AG04449 (cell line): ENCODE data around the gene PAPOLG.

ENCODE experiments used
- CTCF ChIA-PET: fragments of 350-600 bp; formaldehyde crosslinking; extraction: SDS; loops from one replicate; lab custom pipeline; 2021; ENCODE audit warnings: antibody characterized with exemption; lab: Yijun Ruan, JAX
- POLR2A ChIA-PET: fragments of 400-600, 350-600 bp; formaldehyde crosslinking; extraction: SDS; loops from one replicate; lab custom pipeline; 2020; ENCODE audit warnings: antibody characterized with exemption, inconsistent platforms; lab: Yijun Ruan, JAX
- DNase-seq: peaks from one replicate; pipeline ENCODE4 v3.0.0-alpha.2; 2010; ENCODE audit warnings: low read depth, low spot score
- H3K4me3 ChIP-seq: 2 replicates; pipeline ENCODE4 v1.5.1; 2011; ENCODE audit warnings: low read depth, mild to moderate bottlenecking, control low read depth, low read length
- TF ChIP-seq, protein P1 (sequence below): IDR thresholded peaks from one replicate; pipeline ENCODE4 v1.5.1; 2011; ENCODE audit warnings: mild to moderate bottlenecking, moderate library complexity, low read length, control low read depth, inconsistent platforms; ENCODE audit not compliant: insufficient read depth; ENCODE audit errors: missing control alignments

The PAPOLG gene

DNA sequence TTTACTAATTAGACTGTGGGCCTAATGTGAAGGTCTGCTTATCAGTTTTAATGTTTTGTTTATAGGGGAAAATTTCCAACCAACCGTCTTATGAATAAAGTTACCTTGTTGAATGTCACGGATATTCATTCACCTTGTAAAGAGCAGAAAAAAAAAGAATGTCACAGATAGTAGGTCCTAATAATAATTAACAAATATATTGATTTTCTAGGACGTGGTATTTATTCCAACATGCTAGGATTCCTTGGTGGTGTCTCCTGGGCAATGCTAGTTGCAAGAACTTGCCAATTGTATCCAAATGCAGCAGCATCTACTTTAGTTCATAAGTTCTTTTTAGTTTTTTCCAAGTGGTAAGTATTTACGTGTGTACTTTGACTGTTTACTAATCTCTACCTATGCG, 23.4 kb downstream of the PAPOLG start:
- ChIA-PET POLR2A (no interaction called here), CTCF (no interaction called here)
- DNase-seq: no peak
- no peak overlapping the region for H3K4me3 ChIP-seq
- TF ChIP-seq, protein P1, sequence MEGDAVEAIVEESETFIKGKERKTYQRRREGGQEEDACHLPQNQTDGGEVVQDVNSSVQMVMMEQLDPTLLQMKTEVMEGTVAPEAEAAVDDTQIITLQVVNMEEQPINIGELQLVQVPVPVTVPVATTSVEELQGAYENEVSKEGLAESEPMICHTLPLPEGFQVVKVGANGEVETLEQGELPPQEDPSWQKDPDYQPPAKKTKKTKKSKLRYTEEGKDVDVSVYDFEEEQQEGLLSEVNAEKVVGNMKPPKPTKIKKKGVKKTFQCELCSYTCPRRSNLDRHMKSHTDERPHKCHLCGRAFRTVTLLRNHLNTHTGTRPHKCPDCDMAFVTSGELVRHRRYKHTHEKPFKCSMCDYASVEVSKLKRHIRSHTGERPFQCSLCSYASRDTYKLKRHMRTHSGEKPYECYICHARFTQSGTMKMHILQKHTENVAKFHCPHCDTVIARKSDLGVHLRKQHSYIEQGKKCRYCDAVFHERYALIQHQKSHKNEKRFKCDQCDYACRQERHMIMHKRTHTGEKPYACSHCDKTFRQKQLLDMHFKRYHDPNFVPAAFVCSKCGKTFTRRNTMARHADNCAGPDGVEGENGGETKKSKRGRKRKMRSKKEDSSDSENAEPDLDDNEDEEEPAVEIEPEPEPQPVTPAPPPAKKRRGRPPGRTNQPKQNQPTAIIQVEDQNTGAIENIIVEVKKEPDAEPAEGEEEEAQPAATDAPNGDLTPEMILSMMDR: no peak

DNA sequence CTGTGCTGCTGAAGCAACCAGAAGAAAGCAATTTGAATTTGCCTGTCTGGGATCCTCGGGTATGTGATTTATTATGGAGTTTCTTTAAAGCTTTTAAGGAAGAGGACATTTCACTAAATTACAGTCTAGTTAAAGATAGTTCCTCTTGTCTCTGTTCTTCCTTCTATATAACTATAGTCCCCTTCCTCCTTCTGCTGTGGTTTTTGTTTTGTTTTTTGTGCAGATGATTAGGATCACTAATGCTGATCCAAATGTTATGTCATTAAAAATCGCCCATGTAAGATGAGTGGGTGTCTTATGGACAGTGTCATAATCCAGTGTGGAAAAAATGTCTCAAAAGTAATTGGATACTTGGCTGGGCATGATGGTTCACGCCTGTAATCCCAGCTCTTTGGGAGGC, 24.7 kb downstream of the PAPOLG start:
- TF ChIP-seq, protein P1: no peak
- no peak for DNase-seq
- ChIA-PET POLR2A (no interaction called here), CTCF (interaction anchor here (1.2 kb wide), 1 partner anchor 218 kb away, joined by 3 read pairs; no protein-coding TSS in a partner anchor)
- H3K4me3 ChIP-seq: no peak overlapping the region

DNA sequence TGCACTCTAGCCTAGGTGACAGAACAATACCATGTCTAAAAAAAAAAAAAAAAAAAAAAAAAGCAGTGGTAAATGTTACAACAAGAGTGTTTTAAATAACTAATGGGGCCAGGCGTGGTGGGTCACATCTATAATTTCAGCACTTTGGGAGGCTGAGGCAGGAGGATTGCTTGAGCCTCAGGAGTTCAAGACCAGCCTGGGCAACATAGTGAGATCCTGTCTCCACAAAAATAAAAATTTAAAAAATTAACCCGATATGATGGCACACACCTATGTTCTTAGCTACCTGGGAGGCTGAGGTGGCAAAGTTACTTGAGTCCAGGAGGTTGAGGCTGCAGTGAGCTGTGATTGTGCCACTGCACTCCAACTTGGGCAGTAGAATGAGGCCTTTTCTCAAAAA, 37.1 kb downstream of the PAPOLG start:
- ChIA-PET CTCF (interaction anchor here (1.4 to 4.9 kb wide), 5 partner anchors 9 to 207 kb away, joined by 3 to 91 read pairs (median 5); no protein-coding TSS in a partner anchor), POLR2A (no interaction called here)
- no peak for DNase-seq
- no peak overlapping the region for H3K4me3 ChIP-seq
- TF ChIP-seq, protein P1: no peak

DNA sequence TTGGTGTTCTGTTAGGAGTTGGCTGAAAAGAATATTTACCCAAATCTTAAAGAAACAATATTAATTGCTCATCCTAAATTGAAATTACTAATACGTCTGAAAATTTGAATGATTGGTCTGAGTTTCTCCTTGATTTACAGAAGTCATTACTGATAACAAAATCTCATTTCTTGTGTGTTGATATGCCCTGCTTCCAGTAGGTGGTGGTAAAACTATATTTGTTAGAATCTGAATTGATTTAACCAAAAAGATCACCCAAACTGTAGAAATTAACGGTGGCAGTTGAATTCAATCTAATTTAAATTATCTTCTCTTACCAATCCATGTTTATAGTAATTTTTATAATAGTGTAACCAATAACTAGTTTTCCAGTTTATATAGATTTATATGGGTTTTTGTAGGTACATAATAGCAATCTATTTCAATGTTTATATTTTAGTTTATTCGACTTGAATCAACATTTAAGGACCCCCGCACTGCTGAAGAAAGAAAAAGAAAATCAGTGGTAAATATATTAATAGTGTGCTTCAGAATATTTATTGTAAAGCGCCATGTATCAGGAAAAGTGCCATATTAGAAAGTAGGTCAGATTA, 38.3 kb downstream of the PAPOLG start:
- CTCF ChIA-PET: interaction anchor here (1.0 to 4.9 kb wide), 6 partner anchors 10 to 210 kb away, joined by 3 to 91 read pairs (median 4); no protein-coding TSS in a partner anchor
- POLR2A ChIA-PET: no interaction called here

DNA sequence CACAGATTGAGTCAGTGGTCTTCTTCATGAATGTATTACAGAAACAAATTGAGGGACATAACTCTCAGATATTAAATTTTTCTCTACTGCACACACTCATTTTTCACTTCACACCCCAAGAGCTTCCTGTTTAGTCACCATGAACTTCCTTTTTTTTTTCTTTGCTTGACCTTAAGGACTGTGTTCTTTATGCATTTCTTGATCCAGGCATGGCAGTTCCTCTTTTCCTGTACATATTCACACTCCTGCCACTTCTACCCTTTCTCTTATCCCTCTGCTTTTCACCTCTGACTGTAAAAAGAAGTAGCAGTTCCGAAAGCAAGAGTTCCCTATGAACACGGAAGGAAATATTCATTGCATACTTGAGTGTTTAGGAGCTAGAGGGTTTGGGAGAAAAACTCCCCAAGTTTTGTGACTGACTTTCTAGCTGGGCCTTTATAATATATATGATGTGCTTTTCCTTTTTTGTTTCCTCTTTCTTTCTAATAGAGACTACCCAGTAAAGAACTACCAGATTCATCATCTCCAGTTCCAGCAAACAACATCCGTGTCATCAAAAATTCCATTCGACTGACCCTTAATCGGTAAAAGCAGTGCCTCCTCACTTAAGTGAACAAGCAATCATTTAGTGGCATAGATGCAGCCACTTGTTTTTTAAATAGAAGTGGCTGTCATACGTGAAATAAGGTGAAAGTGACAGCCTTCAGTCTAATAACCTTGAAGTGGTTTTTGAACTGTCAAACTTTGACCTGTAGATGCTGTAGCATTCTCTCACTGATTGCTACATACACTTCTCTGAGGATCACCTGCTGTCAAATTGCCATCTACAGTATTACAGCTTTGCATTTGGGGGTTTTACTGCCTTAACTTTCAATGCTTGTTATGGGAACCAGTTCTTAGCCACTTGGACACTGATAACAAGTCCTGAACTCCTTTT, 40.8 kb downstream of the PAPOLG start:
- TF ChIP-seq, protein P1: no peak
- CTCF ChIA-PET: interaction anchor here (0.8 to 2.6 kb wide), 2 partner anchors 202 to 204 kb away, joined by 3 to 12 read pairs; no protein-coding TSS in a partner anchor
- H3K4me3 ChIP-seq: no peak overlapping the region
- DNase-seq: no peak
- POLR2A ChIA-PET: no interaction called here

More for the DNA sequence above, 38.3 kb downstream of the PAPOLG start:
- TF ChIP-seq, protein P1: peak; percentile 25
- no peak for DNase-seq
- no peak overlapping the region for H3K4me3 ChIP-seq

DNA sequence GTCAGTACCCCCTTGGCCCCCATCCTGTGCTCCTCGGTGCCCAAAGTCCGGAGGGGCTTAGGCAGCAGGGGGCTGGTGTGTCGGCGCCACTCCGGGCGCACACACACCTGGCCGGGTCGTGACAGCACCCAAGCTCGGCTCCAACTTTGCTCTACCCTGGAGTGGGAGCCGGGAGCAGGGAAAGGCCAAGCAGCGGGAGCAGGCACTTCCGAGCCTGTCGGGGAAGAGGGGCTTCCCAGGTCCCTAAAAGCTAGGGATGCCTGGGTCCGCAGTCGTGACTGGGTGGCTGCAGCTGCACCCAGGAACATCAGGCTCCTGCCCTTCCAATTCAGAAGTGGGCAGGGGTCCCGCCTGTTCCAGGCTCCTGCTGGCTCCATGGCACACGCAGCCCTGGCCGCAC, 48.4 kb downstream of the PAPOLG start:
- POLR2A ChIA-PET: no interaction called here
- H3K4me3 ChIP-seq: no peak overlapping the region
- TF ChIP-seq, protein P1: no peak
- CTCF ChIA-PET: interaction anchor here (4.8 kb wide), 1 partner anchor 194 kb away, joined by 33 read pairs; no protein-coding TSS in a partner anchor
- DNase-seq: no peak
